HL-60/S4 treated with phorbol 12-myristate 13-acetate at 8.2 ng/mL for 4 days and 3 days (cell line): ENCODE results near the gene PKIG.
"Not testable (repeated sequence)": the region's sequence is repeated elsewhere in the genome, so short reads cannot be mapped to it uniquely, and the experiment has no call there.

ENCODE experiments used
- in situ Hi-C: fragments of 300-500 bp; cut with MboI; formaldehyde crosslinking; loops from 2 replicates; pipeline ENCODE4 v1.15.0; 2022; ENCODE audit warnings: low sequenced_read_pairs

PKIG gene

DNA sequence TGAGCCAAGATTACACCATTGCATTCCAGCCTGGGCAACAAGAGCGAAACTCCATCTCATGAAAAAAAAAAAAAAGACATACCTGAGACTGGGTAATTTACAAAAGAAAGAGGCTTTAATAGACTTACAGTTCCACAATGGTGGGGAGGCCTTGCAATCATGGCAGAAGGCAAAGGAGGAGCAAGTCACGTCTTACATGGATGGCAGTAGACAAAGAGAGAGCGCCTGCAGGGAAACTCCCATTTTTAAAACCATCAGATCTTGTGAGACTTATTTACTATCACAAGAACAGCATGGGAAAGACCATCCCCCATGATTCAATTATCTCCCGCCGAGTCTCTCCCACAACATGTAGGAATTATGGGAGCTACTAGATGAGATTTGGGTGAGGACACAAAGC lies 71.8 kb downstream of the PKIG start:
- in situ Hi-C loops = not testable (repeated sequence)

DNA sequence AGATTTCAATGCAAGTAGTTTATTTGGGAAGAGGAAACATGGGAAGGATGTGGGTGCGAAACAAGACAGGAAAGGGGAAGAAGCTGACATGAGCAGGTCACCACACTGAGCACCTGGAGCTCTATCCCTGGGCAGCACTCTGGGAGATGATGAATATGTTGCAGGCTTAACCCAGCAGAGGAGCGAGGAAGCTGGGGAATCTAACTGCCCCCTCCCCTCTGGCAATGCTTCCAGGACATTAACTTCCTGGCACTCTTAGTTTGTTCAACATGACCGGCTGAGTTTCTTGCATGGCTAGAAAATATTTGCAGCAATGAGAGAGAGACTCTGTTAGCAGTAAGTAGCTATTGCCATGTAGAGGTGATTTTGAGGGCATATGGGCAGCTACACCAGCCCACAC lies 74.1 kb downstream of the PKIG start:
- in situ Hi-C loops = no loop called here

DNA sequence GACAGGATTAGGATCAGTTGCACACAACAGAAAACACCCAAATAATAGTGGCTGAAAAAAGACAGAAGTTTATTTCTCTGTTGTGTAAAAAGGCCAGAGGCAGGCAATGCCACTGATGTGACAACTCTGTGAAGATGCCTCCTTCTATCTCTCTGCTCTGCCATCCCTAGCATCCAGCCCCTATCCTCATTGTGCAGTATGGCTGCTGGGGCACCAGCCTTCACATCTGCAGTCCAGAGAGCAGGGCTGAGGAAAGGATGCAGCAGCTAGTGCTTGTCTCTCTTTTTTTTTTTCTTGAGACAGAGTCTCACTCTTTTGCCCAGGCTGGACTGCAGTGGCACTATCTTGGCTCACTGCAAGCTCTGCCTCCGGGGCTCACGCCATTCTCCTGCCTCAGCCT lies 75.5 kb downstream of the PKIG start:
- in situ Hi-C loops = no loop called here

GRCh38 chr20:44658810-44659209 lies 76.4 kb downstream of the PKIG start:
- in situ Hi-C loops = no loop called here

GRCh38 chr20:44659931-44660330 lies 77.6 kb downstream of the PKIG start:
- in situ Hi-C loops = no loop called here

DNA sequence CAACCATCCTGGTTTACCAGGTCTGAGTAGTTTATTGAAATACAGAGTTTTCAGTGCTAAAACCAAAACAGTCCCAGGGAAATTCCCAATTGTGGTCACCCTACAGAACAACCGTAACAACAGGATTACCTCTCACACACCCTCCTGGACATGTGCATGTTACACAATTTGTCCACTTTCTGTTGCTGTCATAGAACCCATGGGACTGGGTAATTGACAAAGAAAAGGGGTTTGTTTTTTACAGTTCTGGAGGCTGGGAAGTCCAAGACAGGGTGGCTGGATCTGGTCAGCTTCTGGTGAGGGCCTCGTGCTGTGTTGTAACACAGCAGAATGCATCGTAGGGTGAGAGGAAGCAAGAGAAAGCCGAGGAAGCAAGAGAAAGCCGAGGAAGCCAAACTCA lies 78.2 kb downstream of the PKIG start:
- in situ Hi-C loops = no loop called here

DNA sequence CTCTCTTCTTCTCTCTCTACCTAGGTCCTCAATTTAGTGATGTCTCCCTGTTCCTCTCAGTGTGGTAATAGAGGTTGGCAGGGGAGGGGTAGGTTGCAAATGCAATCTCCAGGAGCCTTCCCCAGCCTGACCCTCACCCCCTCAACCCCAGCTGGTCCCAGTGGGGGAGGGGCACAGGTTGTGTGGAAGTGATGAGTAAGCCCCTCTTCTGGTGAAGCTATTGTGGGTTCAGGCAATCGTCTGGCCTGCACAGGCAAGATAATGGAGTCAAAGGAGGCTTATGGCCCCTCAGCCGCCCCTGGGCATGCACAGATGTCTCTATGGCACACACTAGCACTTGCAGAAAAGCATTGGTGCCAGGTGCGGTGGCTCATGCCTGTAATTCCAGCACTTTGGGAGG lies 79.9 kb downstream of the PKIG start:
- in situ Hi-C loops = no loop called here

- in situ Hi-C loops = no loop called here
Observed at GRCh38 chr20:44664131-44664530, 81.8 kb downstream of the PKIG start.

- in situ Hi-C loops = no loop called here
Observed at GRCh38 chr20:44666066-44666465, 83.7 kb downstream of the PKIG start.
